ACHN (cell line): ENCODE results near the gene FAM83C.
A peak's percentile ranks its signal among the peaks of the same experiment; 100 is the strongest.

Experiments used
- DNase-seq: peaks from one replicate; pipeline ENCODE4 v3.0.0-alpha.2; 2015
- in situ Hi-C: cut with HindIII; loops from 2 replicates; pipeline ENCODE4 v1.10.0; 2017; ENCODE audit warnings: low sequenced_read_pairs, low pct_ligation_motif_present, low pct_unique_long_range_greater_than_20kb

Gene FAM83C

DNA sequence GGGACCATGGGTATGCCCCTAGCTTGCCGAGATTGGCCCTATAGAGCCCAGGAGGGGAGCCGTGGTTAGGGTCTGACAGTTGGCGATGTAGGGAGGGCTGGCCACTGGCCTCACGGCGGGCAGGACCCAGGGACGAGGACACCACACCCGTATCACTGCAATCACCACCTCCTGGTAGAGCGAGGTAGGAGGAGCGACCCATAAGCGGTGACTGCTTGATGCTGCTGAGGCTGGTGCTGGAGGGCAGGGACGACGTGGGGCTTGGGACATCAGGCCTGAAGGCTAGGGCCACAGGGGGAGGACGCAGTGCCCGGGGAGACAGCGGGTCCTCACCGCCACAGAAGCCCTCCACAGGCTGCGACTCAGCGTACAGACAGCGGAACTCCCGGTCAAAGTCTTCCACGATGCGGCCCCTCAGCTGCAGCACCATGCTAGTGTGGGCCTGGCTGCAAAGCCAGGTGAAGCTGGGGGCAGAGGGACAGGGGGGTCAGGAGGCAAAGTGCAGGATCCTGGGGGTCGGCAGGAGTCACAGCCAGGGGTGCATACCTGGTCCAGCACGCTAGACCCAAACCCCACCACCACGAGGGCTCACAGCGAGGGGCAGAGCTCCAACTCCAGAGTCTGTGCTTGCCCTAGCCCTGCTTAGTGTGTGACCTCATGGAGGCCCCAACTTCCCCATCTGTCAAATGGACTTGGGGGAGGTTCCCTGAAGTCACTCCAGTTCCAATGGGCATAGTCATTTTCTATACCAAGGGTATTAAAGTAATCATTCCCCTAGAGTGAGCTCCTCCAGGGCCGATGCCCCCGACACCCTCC lies 4.5 kb downstream of the FAM83C start:
- no peak for DNase-seq
- in situ Hi-C loops = no loop called here

DNA sequence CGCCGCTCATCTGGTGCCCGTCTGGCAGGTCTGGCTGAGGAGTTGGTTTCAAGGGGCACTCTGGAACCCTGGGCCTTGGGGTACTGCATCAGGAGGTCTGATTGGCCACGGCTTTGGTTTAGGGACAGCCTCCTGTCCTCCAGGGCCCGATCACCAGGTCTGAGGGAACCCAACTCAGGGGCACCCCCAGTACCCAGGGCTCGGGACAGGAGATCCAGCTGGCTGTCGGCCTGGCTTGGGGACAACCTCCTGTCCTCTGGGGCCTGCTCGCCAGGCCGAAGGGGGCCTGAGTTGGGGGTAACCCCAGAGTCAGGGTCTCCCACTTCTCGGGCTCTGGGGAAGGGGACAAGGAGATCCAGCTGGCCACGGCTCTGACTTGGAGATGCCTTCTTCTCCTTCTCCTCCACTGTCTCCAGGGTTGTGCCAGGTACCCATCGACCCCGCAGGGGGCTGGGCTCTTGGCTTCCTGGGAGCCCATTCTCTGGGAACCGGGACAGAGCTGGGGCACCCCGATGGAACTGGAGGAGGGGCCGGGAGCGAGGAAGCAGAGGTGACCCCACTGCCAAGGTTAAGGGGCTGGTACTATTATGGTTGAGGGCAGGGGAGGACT lies 5.2 kb downstream of the FAM83C start:
- in situ Hi-C loops = no loop called here
- no peak for DNase-seq

DNA sequence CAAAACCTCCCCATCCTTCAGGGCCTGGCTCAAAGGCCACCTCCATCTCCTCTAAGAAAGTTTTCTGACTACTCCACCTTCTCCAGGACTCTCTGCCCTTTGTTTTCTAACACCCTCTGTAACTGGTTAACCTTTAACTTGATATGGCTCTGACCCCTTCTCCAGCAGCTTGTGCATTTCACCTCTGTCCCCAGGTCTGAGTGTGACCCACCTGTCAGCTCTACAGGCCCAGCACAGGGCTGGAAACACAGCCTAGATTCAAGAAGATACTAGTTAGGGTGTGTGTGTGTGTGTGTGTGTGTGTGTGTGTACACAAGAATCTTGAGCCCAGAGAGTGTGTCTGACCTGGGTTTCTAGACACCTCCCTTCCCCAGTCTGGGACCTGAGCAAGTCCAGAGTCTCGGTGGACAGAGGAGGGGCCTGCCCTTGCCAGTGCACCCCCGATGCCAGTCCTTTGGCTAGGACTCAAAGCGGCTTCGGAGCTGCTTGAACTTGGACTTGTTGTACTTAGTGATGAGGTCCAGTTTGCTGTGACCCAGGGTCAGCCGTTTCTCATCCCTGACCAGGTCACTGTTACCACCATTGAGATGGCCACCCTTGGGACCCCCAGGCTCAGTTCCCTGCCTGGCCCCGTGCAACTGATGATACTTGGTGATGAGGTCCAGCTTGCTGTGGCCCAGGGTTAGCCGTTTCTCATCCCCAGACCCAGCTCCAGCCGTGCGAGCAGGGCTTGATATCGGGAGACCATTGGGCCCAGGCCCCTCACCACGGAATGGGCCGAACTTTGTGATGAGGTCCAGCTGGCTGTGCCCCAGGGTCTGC lies 5.9 kb downstream of the FAM83C start:
- no peak for DNase-seq
- in situ Hi-C loops = no loop called here

DNA sequence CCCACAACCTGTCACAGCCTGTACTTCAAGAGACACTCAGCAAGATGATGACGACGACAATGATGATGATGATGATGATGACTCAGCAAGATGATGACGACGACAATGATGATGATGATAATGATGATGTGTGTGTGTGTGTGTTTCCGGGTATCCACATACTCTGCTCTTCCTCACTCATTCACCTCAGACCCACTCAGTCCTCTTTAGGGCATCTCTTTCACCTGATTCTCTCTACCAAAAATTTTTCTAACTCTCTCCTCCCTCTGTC lies 6.5 kb downstream of the FAM83C start:
- DNase-seq = no peak
- in situ Hi-C loops = no loop called here

GRCh38 chr20:35284992-35285805 lies 7.0 kb downstream of the FAM83C start:
- in situ Hi-C loops = no loop called here
- no peak for DNase-seq

DNA sequence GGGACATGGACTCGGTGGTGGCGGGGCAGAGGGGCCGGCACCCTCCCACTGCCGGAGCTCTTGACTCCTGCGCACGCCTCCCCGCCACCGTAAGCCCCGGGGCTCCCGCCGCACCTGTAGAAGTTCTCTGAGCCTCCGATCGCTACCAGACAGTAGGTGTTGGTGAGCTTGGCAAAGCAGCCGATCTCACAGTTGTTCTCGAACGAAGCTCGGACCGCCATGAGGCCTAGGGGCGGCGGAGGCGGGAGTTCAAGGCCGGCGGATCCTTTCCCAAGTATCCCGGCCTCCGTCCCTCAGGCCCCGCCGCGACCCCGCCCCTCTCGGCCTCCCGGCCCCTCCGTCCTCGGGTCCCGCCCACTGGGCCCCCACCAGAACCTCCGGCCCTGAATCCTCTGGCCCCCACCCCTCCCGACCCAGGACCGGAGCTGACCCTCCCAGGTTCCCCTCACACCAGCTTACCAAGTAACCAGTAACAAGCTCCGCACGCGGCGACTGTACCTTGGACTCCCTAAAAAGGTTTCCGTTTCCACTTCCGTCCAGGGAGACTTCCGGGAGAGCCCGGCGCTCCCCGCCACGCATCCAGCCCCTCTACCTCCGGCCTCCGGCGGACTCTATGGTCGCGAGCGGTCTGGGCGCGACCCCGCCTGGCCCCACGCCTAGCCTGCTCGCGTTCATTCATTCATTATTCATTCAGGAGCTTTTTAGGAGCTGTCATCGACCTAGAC lies 7.8 kb downstream of the FAM83C start, which contains the start of gene EIF6:
Gene EIF6 (minus strand): TSS at position 506 of the 725 bp plus-strand sequence. CDS start 285 bp downstream, at position 221.
- in situ Hi-C loops = no loop called here
- DNase-seq = peak; percentile 85

DNA sequence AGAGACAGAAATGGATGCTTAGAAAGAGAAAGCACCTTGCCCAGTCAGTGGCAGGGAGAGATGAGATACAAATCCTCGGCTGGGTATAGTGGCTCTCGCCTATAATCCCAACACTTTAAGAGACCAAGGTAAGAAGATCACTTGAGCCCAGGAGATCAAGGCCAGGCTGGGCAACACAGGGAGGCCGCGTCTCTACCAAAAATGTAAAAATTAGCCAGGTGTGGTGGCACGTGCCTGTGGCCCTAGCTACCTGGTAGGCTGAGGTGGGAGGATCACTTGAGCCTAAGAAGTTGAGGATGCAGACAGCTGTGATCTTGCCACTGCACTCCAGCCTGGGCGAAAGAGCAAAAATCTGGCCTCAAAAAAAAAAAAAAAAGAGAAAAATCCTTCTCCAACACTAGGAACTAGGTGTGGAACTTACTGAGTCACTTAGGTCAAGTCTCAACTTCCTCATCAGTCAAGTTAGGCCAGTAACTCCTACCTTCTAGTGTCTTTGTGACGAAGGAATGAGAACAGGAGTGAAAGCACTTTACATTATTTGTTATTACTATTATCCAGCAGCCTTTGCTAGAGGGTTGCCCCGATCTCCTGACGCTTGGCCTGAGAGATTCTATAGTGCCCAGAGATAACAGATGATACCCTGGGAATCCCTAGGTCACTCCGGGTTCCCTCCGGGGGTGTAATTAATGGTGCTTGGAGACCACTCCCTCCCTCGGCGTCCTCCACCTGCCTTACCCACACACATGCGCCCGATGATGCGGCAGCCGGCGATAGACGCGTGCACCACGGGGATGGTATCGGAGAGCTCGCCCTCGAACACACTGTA lies 8.6 kb downstream of the FAM83C start:
- no peak for DNase-seq

DNA sequence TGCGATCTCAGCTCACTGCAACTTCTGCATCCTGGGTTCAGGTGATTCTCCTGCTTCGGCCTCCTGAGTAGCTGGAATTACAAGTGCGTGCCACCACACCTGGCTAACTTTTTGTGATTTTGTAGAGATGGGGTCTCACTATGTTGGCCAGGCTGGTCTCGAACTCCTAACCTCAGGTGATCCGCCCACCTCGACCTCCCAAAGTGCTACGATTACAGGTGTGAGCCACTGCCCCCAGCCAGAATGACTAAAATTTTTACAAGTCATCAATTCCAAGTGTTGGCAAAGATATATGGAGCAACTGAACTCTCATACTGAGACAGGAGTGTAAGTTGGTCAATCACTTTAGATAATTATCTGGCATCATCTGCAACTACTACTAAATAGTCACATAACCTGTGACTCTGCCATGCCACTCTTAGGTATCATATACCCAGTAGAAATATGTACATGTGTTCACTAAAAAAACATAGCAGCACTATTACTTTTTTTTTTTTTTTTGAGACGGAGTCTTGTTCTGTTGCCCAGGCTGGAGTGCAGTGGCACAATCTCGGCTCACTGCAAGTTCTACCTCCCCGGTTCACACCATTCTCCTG lies 10.6 kb downstream of the FAM83C start:
- DNase-seq = no peak
- in situ Hi-C loops = no loop called here

More for the DNA sequence above, 8.6 kb downstream of the FAM83C start:
- in situ Hi-C loops = no loop called here

- DNase-seq = no peak
- in situ Hi-C loops = no loop called here
Observed at GRCh38 chr20:35280523-35280922, 11.7 kb downstream of the FAM83C start.

GRCh38 chr20:35279533-35280174 lies 12.6 kb downstream of the FAM83C start:
- no peak for DNase-seq
- in situ Hi-C loops = no loop called here

DNA sequence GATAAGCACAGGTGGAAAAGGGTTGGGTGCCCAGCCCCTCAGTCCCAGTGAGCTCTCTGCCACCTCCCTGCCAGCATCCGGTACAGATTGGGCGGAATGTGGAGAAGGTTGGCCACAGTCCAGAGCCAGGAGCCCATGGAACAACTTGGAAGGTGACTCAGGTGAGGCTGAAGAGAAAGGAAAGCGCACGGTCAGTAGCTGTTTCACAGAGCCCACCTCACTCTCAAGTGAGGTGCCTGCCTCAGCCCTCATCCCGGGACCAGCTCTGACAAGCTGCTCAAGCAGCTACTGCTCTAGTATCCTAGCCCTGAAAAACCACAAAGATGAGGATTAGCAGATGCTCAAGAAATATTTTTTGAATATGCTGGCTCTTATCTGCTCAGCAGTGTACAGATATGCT lies 13.2 kb downstream of the FAM83C start:
- in situ Hi-C loops = no loop called here
- no peak for DNase-seq

DNA sequence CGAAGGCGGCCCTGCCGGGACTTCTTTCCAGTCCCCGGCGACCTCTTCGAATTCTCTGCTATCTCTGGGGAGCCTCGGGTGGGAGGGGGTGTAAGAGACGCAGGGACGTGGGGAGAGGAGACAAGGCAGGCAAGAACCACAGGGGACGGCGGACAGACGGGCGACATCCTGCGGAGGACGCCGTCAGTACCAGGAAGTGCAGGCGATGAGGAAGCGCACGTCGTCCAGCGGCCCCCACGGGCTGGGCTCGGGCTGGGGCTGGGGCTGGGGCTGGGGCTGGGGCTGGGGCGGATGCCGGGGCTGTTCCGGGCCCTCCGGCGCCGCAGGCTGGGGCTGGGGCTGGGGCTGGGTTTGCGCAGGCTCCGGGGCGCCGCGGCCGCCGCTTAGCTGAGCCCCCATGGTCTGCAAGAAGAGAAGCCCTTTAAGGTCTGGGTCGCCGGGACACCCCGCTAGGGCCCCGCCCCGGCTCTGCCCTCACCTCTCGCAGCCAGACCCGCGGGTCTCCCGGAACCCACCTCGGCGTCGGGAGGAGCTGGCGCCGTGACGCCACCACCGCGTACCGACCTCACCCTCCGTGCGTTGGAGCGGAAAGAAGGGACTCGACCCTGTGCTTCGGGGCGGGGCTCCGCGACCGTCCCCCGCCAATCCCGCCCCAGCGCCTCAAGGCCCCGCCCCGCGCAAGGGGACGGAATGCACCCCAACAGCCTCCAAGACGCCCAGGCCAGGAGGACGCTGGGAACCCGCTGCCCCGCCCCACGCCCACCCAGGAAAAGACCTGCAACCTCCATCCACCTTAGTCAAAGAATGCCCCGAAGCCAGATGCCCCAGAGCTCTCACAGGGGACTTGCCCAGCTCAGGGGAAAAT lies 14.5 kb downstream of the FAM83C start, which contains the start of gene MMP24OS:
Gene MMP24OS (minus strand): TSS at position 592 of the 865 bp plus-strand sequence. CDS start 193 bp downstream, at position 399.
- DNase-seq = peak; percentile 90
- in situ Hi-C loops = no loop called here

DNA sequence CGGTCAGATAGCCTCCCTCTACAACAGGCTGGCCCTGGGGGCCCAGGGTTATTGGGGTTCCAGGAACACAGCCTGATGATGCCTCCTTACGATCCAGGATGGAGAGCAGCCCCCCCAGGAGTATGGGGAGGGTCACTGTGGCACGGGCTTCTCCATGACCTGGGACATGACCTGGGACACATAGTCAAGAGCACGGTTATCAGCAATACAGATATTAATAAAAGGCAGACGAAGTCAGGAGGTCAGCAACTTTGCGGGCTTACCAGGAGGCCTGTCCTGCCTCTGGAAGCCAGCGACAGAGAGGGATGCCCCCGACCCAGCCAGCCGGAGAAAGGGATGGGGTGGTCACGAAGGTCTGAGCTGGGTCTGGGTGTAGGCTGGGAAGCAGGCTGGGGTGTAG lies 15.1 kb downstream of the FAM83C start:
- DNase-seq = no peak
- in situ Hi-C loops = no loop called here

- DNase-seq = no peak
- in situ Hi-C loops = no loop called here
Observed at GRCh38 chr20:35276408-35276807, 15.8 kb downstream of the FAM83C start.

GRCh38 chr20:35275741-35276251 lies 16.4 kb downstream of the FAM83C start:
- no peak for DNase-seq
- in situ Hi-C loops = no loop called here
